SK-N-SH treated with all-trans-retinoic acid at 6 μM for 48 hours (cell line): ENCODE results near the gene GPC6.

Source experiments
- ATAC-seq: fragments of 200-7000 bp; cut with Tn5 transposase; 3 replicates; pipeline ENCODE4 v1.9.1; 2020; ENCODE audit warnings: mild to moderate bottlenecking, moderate library complexity
- BACH2 ChIP-seq: fragments of 250-450 bp; sonication (Bioruptor Pico); IDR thresholded peaks from 2 replicates; pipeline ENCODE4 v1.9.0; 2021; ENCODE audit warnings: mild to moderate bottlenecking, borderline replicate concordance
- ESRRG ChIP-seq: fragments of 250-450 bp; sonication (Bioruptor Pico); IDR thresholded peaks from 2 replicates; pipeline ENCODE4 v1.6.1; 2021; ENCODE audit warnings: mild to moderate bottlenecking
- GLIS3 ChIP-seq: fragments of 250-450 bp; sonication (Bioruptor Pico); IDR thresholded peaks from 2 replicates; pipeline ENCODE4 v1.5.0; 2020; ENCODE audit warnings: mild to moderate bottlenecking, moderate library complexity
- ISL1 ChIP-seq: fragments of 250-450 bp; sonication (Bioruptor Pico); IDR thresholded peaks from 2 replicates; pipeline ENCODE4 v2.1.2; 2022; ENCODE audit warnings: mild to moderate bottlenecking, moderate library complexity
- OSR1 ChIP-seq: fragments of 250-450 bp; sonication (Bioruptor Pico); IDR thresholded peaks from 2 replicates; pipeline ENCODE4 v1.8.0; 2022; ENCODE audit warnings: moderate library complexity, mild to moderate bottlenecking, inconsistent platforms
- PPARA ChIP-seq: fragments of 250-450 bp; sonication (Bioruptor Pico); IDR thresholded peaks from 2 replicates; pipeline ENCODE4 v1.5.0; 2020; ENCODE audit warnings: mild to moderate bottlenecking, borderline replicate concordance
- SNAI2 ChIP-seq: fragments of 250-450 bp; sonication (Bioruptor Pico); IDR thresholded peaks from 2 replicates; pipeline ENCODE4 v1.5.0; 2020; ENCODE audit warnings: mild to moderate bottlenecking, moderate library complexity
- TCF4 ChIP-seq: fragments of 250-450 bp; sonication (Bioruptor Pico); IDR thresholded peaks from 2 replicates; pipeline ENCODE4 v1.8.0; 2021; ENCODE audit warnings: mild to moderate bottlenecking, moderate library complexity, borderline replicate concordance
- TOX ChIP-seq: fragments of 250-450 bp; sonication (Bioruptor Pico); IDR thresholded peaks from 2 replicates; pipeline ENCODE4 v1.8.0; 2021; ENCODE audit warnings: mild to moderate bottlenecking, moderate library complexity, borderline replicate concordance
- ZC3H10 ChIP-seq: fragments of 250-450 bp; sonication (Bioruptor Pico); IDR thresholded peaks from 2 replicates; pipeline ENCODE4 v1.5.1; 2021; ENCODE audit warnings: mild to moderate bottlenecking, moderate library complexity
- ZFP3 ChIP-seq: fragments of 250-450 bp; sonication (Bioruptor Pico); IDR thresholded peaks from 2 replicates; pipeline ENCODE4 v1.5.0; 2020; ENCODE audit warnings: mild to moderate bottlenecking, moderate library complexity
- ZFP30 ChIP-seq: fragments of 450-650 bp; formaldehyde crosslinking; IDR thresholded peaks from 2 replicates; pipeline ENCODE4 v1.5.0; 2022; ENCODE audit warnings: mild to moderate bottlenecking, moderate library complexity
- TF ChIP-seq, protein P1 (sequence below): fragments of 250-450 bp; sonication (Bioruptor Pico); IDR thresholded peaks from 2 replicates; pipeline ENCODE4 v1.8.0; 2021; ENCODE audit warnings: low read depth, mild to moderate bottlenecking, moderate library complexity, borderline replicate concordance
- TF ChIP-seq, protein P2 (sequence below): fragments of 250-450 bp; sonication (Bioruptor Pico); IDR thresholded peaks from 2 replicates; pipeline ENCODE4 v1.5.1; 2021; ENCODE audit warnings: mild to moderate bottlenecking, moderate library complexity
- TF ChIP-seq, protein P3 (sequence below): fragments of 250-450 bp; sonication (Bioruptor Pico); IDR thresholded peaks from 2 replicates; pipeline ENCODE4 v1.8.0; 2020; ENCODE audit warnings: mild to moderate bottlenecking, moderate library complexity, borderline replicate concordance
- TF ChIP-seq, protein P4 (sequence below): fragments of 250-450 bp; sonication (Bioruptor Pico); IDR thresholded peaks from 2 replicates; pipeline ENCODE4 v1.5.1; 2020; ENCODE audit warnings: low read depth, mild to moderate bottlenecking, moderate library complexity
- TF ChIP-seq, protein P5 (sequence below): fragments of 250-450 bp; sonication (Bioruptor Pico); IDR thresholded peaks from 2 replicates; pipeline ENCODE4 v1.5.0; 2020; ENCODE audit warnings: mild to moderate bottlenecking, moderate library complexity

The GPC6 gene

DNA sequence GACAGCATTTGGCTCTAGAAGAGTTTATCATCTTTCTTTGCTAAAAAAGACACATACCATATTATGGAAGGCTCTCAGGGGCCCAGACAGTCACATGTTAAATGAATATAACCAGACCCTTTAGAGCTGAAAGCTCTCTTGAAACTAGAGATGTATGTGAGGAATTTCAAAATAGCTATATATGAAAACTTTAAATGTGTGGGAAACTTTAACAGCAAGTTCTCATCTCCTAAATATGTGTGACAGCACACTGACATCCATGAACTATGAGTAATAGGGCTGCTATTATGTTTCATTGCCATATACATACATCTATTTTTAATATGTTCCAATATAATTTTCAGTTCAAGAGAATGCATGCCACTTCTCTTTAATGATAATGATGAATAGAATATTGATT is 509.5 kb downstream of the GPC6 start:
- no peak for TF ChIP-seq ZC3H10 (CRISPR knock-in tag)
- TF ChIP-seq ISL1 (CRISPR knock-in tag): peak; percentile 50

DNA sequence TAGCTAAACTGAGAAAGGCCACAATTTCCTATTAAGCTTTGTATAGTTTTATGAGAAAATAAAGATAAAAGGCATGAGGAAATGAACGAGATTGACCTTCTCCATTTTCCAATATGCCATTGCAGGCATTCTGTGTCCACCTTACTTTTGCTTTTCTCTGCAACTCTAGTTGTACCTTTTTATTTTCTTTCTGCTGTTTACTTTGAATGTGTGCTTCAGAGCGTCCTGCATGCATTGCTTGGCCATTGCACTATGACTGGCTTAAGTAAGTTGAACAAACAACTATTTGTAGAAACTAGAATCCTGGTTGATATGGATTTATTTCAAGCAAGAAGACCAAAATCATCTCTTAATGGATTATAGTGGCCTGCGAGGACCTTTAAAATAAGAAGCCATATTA is 510.3 kb downstream of the GPC6 start:
- TF ChIP-seq SNAI2 (CRISPR knock-in tag) (no peak), OSR1 (CRISPR knock-in tag) (no peak), BACH2 (no peak), TCF4 (CRISPR knock-in tag) (no peak), ZC3H10 (CRISPR knock-in tag) (no peak), PPARA (CRISPR knock-in tag) (no peak), ESRRG (CRISPR knock-in tag) (no peak)
- TF ChIP-seq, protein P1, sequence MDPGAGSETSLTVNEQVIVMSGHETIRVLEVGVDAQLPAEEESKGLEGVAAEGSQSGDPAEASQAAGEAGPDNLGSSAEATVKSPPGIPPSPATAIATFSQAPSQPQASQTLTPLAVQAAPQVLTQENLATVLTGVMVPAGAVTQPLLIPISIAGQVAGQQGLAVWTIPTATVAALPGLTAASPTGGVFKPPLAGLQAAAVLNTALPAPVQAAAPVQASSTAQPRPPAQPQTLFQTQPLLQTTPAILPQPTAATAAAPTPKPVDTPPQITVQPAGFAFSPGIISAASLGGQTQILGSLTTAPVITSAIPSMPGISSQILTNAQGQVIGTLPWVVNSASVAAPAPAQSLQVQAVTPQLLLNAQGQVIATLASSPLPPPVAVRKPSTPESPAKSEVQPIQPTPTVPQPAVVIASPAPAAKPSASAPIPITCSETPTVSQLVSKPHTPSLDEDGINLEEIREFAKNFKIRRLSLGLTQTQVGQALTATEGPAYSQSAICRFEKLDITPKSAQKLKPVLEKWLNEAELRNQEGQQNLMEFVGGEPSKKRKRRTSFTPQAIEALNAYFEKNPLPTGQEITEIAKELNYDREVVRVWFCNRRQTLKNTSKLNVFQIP: no peak
- TF ChIP-seq, protein P2, sequence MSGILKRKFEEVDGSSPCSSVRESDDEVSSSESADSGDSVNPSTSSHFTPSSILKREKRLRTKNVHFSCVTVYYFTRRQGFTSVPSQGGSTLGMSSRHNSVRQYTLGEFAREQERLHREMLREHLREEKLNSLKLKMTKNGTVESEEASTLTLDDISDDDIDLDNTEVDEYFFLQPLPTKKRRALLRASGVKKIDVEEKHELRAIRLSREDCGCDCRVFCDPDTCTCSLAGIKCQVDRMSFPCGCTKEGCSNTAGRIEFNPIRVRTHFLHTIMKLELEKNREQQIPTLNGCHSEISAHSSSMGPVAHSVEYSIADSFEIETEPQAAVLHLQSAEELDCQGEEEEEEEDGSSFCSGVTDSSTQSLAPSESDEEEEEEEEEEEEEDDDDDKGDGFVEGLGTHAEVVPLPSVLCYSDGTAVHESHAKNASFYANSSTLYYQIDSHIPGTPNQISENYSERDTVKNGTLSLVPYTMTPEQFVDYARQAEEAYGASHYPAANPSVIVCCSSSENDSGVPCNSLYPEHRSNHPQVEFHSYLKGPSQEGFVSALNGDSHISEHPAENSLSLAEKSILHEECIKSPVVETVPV (CRISPR knock-in tag): no peak
- TF ChIP-seq, protein P3, sequence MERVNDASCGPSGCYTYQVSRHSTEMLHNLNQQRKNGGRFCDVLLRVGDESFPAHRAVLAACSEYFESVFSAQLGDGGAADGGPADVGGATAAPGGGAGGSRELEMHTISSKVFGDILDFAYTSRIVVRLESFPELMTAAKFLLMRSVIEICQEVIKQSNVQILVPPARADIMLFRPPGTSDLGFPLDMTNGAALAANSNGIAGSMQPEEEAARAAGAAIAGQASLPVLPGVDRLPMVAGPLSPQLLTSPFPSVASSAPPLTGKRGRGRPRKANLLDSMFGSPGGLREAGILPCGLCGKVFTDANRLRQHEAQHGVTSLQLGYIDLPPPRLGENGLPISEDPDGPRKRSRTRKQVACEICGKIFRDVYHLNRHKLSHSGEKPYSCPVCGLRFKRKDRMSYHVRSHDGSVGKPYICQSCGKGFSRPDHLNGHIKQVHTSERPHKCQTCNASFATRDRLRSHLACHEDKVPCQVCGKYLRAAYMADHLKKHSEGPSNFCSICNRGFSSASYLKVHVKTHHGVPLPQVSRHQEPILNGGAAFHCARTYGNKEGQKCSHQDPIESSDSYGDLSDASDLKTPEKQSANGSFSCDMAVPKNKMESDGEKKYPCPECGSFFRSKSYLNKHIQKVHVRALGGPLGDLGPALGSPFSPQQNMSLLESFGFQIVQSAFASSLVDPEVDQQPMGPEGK (CRISPR knock-in tag): no peak
- ATAC-seq: no peak

More for the DNA sequence above, 509.5 kb downstream of the GPC6 start:
- ATAC-seq: peak; percentile 52

DNA sequence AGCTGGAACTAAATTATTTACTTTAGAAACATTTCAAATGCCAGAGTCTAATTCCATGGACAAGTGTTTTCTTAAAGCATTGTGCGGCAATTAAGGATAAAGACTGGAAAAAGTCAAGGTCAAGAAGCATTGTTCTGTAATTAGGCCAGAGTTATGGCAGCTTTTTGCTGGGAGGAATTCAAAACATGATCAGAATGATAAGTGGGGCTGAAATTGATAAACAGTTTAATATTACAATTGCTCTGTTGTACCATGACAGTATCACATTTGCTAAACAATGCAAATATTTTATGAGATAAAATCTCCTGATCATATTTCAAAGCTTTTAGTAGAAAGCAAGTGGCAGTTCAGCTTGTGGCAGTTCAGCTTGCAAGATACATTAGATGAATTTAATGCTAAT is 513.7 kb downstream of the GPC6 start:
- TF ChIP-seq, protein P3 (CRISPR knock-in tag): 0 out of 2 replicates have a peak, but pooled peaks have one; percentile 45
- TF ChIP-seq ZFP3 (CRISPR knock-in tag) (no peak), GLIS3 (CRISPR knock-in tag) (peak; percentile 67; the same call in 1 of the 2 replicates), SNAI2 (CRISPR knock-in tag) (peak; percentile 68; the same call in 1 of the 2 replicates), OSR1 (CRISPR knock-in tag) (no peak), TOX (CRISPR knock-in tag) (no peak), ZFP30 (no peak), ISL1 (CRISPR knock-in tag) (peak; percentile 99)
- TF ChIP-seq, protein P1: peak; percentile 73; the same call in 1 of the 2 replicates
- TF ChIP-seq, protein P4, sequence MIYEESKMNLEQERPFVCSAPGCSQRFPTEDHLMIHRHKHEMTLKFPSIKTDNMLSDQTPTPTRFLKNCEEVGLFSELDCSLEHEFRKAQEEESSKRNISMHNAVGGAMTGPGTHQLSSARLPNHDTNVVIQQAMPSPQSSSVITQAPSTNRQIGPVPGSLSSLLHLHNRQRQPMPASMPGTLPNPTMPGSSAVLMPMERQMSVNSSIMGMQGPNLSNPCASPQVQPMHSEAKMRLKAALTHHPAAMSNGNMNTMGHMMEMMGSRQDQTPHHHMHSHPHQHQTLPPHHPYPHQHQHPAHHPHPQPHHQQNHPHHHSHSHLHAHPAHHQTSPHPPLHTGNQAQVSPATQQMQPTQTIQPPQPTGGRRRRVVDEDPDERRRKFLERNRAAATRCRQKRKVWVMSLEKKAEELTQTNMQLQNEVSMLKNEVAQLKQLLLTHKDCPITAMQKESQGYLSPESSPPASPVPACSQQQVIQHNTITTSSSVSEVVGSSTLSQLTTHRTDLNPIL (CRISPR knock-in tag): peak; percentile 71
- TF ChIP-seq, protein P5, sequence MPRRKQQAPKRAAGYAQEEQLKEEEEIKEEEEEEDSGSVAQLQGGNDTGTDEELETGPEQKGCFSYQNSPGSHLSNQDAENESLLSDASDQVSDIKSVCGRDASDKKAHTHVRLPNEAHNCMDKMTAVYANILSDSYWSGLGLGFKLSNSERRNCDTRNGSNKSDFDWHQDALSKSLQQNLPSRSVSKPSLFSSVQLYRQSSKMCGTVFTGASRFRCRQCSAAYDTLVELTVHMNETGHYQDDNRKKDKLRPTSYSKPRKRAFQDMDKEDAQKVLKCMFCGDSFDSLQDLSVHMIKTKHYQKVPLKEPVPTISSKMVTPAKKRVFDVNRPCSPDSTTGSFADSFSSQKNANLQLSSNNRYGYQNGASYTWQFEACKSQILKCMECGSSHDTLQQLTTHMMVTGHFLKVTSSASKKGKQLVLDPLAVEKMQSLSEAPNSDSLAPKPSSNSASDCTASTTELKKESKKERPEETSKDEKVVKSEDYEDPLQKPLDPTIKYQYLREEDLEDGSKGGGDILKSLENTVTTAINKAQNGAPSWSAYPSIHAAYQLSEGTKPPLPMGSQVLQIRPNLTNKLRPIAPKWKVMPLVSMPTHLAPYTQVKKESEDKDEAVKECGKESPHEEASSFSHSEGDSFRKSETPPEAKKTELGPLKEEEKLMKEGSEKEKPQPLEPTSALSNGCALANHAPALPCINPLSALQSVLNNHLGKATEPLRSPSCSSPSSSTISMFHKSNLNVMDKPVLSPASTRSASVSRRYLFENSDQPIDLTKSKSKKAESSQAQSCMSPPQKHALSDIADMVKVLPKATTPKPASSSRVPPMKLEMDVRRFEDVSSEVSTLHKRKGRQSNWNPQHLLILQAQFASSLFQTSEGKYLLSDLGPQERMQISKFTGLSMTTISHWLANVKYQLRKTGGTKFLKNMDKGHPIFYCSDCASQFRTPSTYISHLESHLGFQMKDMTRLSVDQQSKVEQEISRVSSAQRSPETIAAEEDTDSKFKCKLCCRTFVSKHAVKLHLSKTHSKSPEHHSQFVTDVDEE: peak; percentile 80; the same call in 1 of the 2 replicates
- TF ChIP-seq, protein P2 (CRISPR knock-in tag): 0 out of 2 replicates have a peak, but pooled peaks have one; percentile 51
- ATAC-seq: peak; percentile 32; the same call in 1 of the 3 replicates
